ENCODE data around the gene ABCC9. TPM values are rescaled to one million over a fixed set of nuclear protein-coding genes. Genes with fewer than 3 reads are reported as not detected.

ABCC9 gene
- total RNA-seq, 6 donors from 2014 or later: 9.4 to 23.4 (median 15.1) TPM

DNA sequence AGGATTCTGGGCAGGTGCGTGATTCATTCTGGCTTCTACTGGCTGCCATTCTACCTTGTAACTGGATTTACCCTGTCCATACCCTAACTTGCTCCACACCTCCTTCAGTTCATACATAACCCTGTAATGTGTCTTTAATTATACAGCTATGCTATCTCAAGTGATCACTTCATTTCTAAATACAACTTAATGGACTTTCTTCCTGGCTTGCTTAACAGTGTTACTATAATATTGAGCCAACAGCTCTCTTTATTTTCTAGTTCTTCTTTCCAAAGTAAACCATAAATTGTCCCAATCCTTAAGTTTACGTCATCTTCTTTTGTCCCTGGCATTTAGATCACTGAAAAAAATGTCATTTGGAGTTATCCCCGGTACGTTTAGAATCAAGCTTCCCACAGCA lies 90.8 kb downstream of the ABCC9 start:
- 56 to 65% methylated on average over 4 of the region's 4 CpGs for WGBS, 2 donors
- DNase-seq (no peak), ATAC-seq (ENCODE audit: low FRiP score in 2 of 2) (no peak)
- Histone ChIP-seq H3K27me3 (no peaks in the 10 kb centered on the region), H3K4me1 (peaks cover 0 to 2% (median 0%) of the 10 kb centered on the region in 4 donors), H3K27ac (no peak overlapping the region), H3K36me3 (no peaks in the 10 kb centered on the region), H3K9me3 (no peaks in the 10 kb centered on the region), H3K4me3 (no peak overlapping the region)
- TF ChIP-seq EP300 (IDR thresholded peaks at IDR 0.05) (no peak), POLR2A (IDR thresholded peaks at IDR 0.05) (no peak), POLR2AphosphoS5 (IDR thresholded peaks at IDR 0.05) (no peak)
- TF ChIP-seq, protein P1, sequence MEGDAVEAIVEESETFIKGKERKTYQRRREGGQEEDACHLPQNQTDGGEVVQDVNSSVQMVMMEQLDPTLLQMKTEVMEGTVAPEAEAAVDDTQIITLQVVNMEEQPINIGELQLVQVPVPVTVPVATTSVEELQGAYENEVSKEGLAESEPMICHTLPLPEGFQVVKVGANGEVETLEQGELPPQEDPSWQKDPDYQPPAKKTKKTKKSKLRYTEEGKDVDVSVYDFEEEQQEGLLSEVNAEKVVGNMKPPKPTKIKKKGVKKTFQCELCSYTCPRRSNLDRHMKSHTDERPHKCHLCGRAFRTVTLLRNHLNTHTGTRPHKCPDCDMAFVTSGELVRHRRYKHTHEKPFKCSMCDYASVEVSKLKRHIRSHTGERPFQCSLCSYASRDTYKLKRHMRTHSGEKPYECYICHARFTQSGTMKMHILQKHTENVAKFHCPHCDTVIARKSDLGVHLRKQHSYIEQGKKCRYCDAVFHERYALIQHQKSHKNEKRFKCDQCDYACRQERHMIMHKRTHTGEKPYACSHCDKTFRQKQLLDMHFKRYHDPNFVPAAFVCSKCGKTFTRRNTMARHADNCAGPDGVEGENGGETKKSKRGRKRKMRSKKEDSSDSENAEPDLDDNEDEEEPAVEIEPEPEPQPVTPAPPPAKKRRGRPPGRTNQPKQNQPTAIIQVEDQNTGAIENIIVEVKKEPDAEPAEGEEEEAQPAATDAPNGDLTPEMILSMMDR (IDR thresholded peaks at IDR 0.05): no peak

DNA sequence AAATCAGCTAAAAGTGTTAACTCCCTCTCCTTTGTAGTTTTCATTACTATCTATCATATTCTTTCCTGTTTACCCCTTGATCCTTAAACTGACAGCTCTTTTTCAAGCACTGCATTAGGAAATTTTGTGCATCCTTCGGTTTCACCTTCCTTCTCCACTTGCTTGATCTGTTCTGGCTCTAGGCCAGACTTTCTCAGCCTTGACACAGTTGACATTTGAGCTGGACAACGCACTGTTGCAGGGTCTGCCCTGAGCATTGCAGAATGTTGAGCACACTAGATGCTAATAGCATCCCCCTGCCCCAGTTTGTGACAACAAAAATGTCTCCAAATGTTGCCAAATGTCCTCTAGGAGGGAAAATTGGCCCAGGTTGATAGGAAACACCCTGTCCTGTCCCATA lies 91.3 kb downstream of the ABCC9 start:
- Histone ChIP-seq H3K36me3 (no peaks in the 10 kb centered on the region), H3K27me3 (no peaks in the 10 kb centered on the region), H3K27ac (no peak overlapping the region), H3K9me3 (no peaks in the 10 kb centered on the region), H3K4me3 (no peak overlapping the region), H3K4me1 (peaks cover 0 to 2% (median 0%) of the 10 kb centered on the region in 4 donors)
- WGBS, 2 donors: 39 to 54% methylated on average over 2 of the region's 2 CpGs
- TF ChIP-seq, protein P1 (IDR thresholded peaks at IDR 0.05): no peak
- TF ChIP-seq POLR2A (IDR thresholded peaks at IDR 0.05) (no peak), POLR2AphosphoS5 (IDR thresholded peaks at IDR 0.05) (no peak), EP300 (IDR thresholded peaks at IDR 0.05) (no peak)
- DNase-seq (no peak), ATAC-seq (ENCODE audit: low FRiP score in 2 of 2) (no peak)

DNA sequence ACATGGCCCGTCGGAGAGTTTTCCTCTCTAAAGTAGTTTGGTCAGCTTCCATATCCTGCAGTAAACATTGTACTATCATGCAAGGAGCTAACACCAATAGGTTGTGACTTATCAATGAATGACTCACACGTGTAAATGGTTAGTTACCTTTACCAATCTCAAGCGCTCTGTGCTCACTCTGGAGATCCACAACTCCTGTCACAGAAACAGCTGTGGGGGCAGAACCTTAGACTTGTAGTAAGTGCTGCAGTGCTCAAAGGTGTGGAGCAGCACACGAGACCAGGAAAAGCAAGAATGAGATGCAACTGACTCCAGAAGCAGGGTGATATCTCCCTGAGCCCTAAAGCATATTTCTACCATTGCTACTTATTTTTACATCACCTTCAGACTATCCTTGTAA lies 93.0 kb downstream of the ABCC9 start:
- Histone ChIP-seq H3K9me3 (no peaks in the 10 kb centered on the region), H3K4me3 (no peak overlapping the region), H3K4me1 (peaks cover 0 to 2% (median 0%) of the 10 kb centered on the region in 4 donors), H3K27me3 (no peaks in the 10 kb centered on the region), H3K36me3 (no peaks in the 10 kb centered on the region), H3K27ac (no peak overlapping the region)
- ATAC-seq (ENCODE audit: low FRiP score in 2 of 2) (no peak), DNase-seq (no peak)
- TF ChIP-seq POLR2AphosphoS5 (IDR thresholded peaks at IDR 0.05) (no peak), EP300 (IDR thresholded peaks at IDR 0.05) (no peak), POLR2A (IDR thresholded peaks at IDR 0.05) (no peak)
- TF ChIP-seq, protein P1 (IDR thresholded peaks at IDR 0.05): no peak
- WGBS, 2 donors: 87 to 95% methylated on average over 5 of the region's 5 CpGs

- no peak overlapping the region for H3K27ac ChIP-seq
- ATAC-seq (ENCODE audit: low FRiP score in 2 of 2) (no peak), DNase-seq (no peak)
- no peaks in the 10 kb centered on the region for H3K9me3 ChIP-seq
- H3K36me3 ChIP-seq: no peaks in the 10 kb centered on the region
- no peak overlapping the region for H3K4me3 ChIP-seq
- no peaks in the 10 kb centered on the region for H3K4me1 ChIP-seq
- WGBS, 2 donors: 83 to 98% methylated on average over 2 of the region's 2 CpGs
- TF ChIP-seq POLR2AphosphoS5 (IDR thresholded peaks at IDR 0.05) (no peak), EP300 (IDR thresholded peaks at IDR 0.05) (no peak), POLR2A (IDR thresholded peaks at IDR 0.05) (no peak)
- TF ChIP-seq, protein P1 (IDR thresholded peaks at IDR 0.05): no peak
- H3K27me3 ChIP-seq: no peaks in the 10 kb centered on the region
These were observed 97.4 kb downstream of the ABCC9 start for GRCh38 chr12:21843795-21844194.

GRCh38 chr12:21839776-21840175 lies 101.5 kb downstream of the ABCC9 start:
- 59 to 80% methylated on average over 1 of the region's 1 CpG for WGBS, 2 donors
- no peaks in the 10 kb centered on the region for H3K9me3 ChIP-seq
- no peak for TF ChIP-seq POLR2A (IDR thresholded peaks at IDR 0.05)
- TF ChIP-seq, protein P1 (IDR thresholded peaks at IDR 0.05): no peak
- TF ChIP-seq POLR2AphosphoS5 (IDR thresholded peaks at IDR 0.05): no peak
- TF ChIP-seq EP300 (IDR thresholded peaks at IDR 0.05): no peak
- H3K4me3 ChIP-seq: no peak overlapping the region
- H3K27me3 ChIP-seq: no peaks in the 10 kb centered on the region
- no peaks in the 10 kb centered on the region for H3K4me1 ChIP-seq
- DNase-seq (no peak), ATAC-seq (ENCODE audit: low FRiP score in 2 of 2) (no peak)
- H3K36me3 ChIP-seq: no peaks in the 10 kb centered on the region
- no peak overlapping the region for H3K27ac ChIP-seq
